HG03103 (cell line): ENCODE measurements around the gene CADM2.

Experiments
- ATAC-seq: cut with Tn5 transposase; IDR thresholded peaks from one replicate; pipeline ENCODE4 v1.9.1; 2021; ENCODE audit warnings: low read depth; ENCODE audit not compliant: unreplicated experiment

Gene CADM2

DNA sequence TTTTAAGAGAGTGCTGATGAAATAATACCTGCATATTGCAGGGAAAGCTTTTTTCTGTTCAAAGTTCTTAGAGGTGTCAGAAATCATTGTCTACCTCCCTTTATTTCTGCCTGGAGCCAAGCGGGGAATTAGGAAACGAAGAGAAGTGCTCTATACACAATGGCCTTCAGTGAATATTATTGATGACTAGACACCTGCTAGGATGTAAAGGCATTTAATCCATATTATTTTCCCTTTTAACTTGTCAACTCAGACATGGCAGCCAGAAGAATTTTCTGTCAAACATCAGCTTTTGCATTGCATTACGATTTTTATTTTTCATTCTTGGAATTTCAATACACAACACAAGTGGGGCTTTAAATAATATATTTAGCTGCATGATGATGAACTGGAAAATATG, 24.7 kb downstream of the CADM2 start:
- no peak for ATAC-seq

DNA sequence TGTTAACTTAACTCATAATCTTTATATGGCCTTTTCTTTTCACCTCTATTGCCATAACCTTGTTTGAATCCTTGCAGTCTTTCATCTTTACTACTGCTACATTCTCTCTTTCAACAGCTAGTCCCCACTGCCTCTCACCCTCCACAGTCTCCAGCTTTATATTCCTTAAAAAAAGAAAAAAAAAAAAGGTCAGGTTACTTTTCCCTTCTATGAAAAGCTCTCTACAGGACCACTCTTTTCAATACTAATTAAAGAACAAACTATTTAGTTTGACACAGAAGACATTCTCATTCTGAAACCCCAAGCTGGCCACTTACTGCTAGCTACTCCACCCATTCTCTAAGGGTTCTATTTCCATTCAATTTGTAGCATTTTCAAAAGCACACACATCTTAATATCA, 25.6 kb downstream of the CADM2 start:
- no peak for ATAC-seq

DNA sequence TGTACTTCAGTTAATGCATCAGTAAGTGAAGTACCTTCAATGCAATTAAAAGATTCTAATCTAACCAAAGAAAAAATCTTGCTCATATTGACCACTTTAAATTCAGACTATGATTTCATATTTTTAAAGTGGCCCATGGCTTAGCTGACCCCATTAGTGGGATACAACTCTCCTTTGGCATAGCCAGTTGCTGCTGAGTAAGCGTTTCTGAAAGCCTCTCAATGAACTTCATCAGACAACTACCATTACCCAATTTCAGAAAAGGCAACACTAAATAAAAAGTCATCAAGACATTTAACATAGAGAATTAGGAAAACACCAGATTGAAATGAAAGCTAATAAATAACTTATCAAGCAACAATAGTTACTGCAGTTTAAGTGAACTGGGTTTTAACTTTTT, 27.0 kb downstream of the CADM2 start:
- no peak for ATAC-seq

DNA sequence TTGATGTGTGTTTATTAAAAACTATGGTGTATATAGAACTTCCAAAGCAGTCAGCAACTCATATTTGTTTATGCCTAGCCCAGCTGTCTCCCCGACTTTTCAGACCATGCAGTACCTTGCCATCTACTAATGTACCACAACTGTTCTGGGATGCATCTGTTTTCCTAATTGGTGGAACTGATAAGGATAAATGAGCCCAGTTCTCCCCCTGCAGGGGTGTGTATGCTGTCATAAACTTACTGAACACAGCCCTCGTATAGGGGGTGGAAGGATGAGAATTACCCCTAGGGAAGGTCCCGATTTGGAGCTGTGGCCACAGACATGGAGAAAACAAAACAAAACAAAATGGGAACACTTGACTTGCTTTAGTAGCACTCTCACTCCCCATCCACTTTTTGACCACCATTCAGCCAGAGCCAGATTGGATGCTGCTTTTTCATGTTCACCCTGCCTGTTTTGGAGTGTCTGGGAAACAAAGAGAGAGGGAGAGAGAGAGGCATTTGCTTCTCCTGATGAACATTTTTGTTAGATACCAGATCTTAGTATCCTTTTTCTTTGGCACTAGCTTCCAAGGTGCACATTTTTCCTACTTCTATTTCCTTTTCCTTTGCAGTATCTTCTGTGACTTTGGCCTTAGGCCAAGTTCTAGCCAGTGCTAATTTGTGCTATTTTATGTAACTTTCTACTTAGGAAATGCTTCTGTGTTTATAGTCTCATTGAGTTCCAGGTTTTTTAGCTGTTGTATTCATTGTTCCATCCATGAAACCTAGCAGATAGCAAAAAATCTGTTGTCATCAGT, 29.1 kb downstream of the CADM2 start:
- ATAC-seq = no peak

DNA sequence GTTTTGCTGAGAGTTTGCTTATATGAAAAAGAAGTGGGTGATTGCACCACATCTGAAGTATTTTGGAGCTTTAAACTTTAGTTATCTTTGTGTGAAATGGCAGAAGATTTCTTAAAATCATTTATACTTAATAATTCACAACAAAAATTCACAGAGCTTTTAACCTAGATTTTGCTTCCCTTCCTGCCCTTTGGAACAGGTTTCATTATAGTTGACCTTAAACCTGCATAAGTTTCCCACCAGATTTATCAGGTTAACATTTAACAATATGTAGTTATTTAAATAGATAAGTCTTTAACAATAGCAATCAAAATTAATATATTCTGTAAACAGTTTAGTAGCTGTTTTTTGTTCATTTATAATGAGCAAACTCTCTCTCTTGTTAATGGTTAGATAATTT, 30.3 kb downstream of the CADM2 start:
- ATAC-seq = no peak

DNA sequence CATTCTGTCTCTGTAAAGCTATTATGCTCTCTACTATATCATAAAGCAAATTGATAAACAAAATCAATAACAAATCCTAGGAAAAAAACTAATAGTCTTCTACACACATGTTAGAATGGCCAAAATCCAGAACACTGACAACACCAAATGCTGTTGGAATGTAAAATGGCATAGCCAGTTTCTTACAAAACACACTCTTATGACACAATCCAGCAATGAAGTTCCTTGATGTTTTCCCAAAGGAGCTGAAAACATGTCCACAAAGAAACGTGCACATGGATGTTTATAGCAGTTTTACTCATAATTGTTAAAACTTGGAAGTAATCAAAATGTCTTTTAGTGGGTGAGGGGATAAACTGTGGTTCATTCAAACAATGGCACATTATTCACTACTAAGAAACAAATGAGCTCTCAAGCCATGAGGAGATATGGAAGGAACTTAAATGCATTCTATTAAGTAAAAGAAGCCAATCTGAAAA, 32.7 kb downstream of the CADM2 start:
- no peak for ATAC-seq

DNA sequence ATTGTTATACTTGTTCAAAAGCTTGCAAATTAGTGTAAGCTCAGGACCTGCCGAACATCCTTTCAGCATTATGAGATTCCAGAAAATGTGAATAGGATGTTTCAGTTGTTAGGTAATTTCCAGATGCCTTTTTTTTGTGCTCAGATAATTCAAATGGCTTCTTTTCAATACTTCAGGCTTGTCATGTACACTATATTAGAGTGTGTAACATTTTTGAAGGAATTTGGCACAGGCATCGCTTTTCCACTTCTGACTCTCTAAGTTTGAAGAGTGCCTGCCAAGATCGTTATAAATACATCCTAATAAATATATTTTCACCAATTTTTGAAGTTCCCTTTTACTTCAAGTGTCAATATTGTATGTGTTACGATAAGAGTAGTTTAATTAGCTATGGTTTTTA, 35.2 kb downstream of the CADM2 start:
- ATAC-seq = no peak

DNA sequence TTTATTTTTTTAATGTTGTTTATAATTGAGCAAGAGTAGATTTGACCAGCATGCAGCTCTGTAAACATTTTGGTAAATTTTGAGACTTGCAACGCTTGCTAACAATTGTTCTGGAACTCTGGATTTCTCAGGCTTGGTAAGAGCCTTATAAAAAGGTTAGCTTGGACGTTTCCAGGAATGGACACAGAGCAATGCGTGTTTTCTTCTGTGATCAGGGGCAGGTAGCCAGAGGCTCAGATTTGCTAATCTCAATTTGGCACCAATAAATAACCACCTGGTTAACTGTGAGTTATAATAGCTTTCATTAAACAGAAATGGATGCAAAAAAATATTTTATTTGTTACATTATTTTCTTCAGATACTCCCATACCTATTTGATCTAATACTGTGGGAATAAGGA, 39.8 kb downstream of the CADM2 start:
- no peak for ATAC-seq

DNA sequence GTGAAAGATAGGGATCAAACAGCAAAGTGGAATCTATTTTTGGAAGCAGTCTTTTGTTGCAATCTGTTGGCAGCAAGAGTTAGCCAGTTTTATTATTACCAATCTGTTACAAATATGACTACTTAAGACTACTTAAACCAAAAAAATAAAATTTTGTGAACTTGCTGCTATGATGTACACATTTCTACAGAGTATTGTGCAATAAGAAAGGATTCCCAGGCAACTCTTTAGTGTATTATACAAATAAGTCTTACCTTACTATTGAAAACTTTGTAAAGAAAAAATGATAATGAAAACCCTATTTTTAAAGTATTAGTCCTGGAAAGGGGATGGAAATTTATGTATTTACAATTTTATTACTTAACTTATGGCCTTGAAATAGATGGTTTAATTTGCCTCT, 44.7 kb downstream of the CADM2 start:
- no peak for ATAC-seq

DNA sequence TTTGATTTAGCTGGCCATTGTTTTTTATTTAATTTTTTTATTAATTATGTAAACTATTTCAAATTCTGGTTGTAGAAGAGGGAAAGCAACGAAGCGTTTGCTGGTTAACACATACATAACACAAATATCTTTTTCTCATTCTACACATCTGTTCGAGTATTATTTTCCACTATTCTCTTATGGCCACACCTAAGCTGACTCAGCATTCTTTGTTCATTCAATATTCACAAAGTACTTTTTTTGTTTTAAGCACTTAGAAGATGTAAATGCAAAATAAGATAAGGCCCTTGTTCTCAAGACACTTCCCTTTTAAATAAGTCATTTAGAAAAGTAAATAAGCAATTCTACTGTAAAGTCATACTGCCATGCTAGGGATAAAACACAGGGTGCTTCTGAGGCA, 45.4 kb downstream of the CADM2 start:
- no peak for ATAC-seq

DNA sequence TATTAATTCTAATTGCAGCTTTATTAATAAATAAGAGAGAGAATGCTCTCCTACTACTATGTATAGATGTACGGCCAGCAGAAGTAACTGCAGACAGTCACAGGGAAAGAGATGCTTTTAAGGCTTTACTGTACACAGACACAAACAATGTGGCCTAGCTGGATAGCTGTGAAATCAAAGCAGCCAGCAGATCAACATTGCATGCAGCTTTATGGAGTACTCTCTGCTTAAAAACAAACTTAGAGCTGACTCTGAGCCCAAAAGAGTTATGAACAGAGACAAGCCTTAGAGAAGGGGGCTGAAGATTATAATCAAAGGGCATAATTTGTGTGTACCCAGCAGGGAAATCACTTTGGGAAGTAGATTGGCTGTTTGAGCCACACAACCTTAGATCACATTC, 47.2 kb downstream of the CADM2 start:
- no peak for ATAC-seq

DNA sequence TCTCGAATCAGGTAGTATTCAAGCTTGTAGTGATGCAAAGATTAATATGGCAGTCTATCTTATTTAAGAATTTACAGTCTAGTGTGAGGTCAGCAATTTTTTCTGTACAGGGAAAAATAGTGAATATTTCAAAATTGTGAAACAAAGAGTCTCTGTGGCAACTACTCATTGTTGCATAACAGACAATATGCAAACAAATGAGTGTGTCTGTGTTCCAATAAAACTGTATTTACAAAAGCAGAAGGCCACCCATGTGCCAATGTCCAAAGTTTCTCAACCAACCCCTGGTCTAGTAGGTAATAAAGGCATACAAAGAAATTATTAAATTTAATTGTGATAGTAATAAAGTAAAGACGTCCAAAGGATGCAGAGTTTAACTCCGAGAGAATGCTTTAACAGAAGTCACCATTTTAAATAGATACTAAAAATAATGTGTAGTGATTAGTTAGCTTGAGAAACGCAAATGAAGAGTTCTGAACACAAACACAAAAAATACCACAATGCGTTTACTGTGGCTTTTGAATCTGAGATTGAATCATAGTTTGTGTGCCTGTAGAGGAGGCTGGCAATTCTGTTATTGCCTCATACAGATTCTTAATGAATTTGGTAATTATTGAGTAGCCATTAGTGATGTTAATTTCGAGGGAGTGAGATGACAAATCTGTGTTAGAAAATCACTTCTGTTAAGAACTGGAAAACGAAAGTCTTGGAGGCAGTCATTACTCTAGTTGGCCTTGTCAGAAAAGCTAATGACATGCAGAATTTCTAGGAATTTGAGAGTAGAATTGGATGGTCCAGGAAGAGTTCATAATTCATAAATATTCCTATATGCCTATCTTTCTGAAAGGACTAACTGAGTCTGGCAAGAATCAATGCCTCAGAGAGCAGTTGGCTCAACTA, 48.7 kb downstream of the CADM2 start:
- ATAC-seq = no peak

DNA sequence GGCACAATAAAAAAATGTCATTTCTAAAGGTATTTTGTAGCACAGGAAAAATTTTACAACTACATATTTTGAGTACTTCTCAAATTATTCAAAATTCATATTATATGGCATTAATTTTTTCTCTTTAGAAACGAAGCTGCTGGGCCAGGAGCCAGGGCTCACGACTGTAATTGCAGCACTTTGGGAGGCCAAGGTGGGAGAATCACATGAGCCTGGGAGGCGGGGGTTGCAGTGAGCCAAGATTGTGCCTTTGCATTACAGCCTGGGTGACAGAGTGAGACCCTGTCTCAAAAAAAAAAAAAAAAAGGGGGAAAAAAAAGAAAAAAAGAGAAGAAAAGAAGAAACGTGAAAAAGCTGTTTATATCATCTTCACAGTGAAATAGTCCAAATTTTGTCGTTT, 62.0 kb downstream of the CADM2 start:
- no peak for ATAC-seq

DNA sequence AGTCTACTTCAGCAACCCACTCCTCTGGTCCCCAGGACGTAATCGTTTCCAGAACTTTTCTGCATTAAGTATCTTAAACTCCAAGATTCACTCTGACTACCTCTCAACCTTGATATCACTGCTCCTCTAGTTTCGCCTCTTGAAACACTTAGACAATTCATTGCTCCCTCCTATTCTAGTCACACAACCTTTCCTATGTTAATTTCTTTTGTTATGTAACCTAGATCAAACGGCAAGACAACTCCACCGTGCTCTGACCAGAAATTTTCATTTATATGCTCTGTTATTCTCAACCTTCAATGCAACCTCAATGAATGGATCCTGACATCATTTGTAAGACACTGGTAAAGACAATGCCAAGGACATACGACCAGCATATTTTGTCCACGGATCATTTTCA, 71.3 kb downstream of the CADM2 start:
- no peak for ATAC-seq

DNA sequence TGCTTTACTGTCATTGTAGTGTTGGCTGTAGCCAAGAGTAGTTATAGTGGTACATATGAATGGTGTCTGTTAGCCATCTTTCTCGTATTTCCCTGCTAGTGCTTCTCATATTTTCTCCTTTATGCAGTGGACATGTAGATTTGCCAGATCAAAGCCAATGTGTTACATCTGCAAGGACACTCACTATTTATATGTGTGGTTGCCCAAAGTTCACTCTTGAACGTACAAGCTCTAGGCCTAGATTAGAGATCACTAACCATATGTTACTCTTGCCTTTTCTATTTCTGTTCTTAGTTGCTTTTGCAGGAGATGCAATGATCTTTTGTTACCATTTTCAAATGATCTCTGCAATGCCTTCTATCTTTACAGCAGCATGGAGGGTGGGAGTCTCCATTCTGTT, 78.4 kb downstream of the CADM2 start:
- ATAC-seq = no peak

DNA sequence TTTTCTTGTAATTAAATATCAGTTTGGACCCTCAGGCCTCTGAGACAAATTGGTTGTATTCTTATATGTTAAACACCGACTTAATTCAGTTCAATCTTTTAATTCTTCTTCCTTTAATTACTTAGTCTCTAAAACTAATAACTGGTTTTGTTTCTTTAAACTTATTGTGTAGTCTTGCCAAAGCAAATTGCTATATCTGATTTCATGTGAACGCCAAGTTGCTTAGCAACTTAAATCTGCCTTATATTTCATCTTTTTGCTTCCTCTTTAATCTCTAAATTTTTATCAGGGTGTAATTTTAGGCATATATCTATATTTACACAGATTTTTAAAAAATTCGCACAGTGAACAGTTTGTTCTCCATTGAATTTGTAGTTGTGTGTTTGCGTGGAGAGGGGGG, 82.2 kb downstream of the CADM2 start:
- no peak for ATAC-seq

DNA sequence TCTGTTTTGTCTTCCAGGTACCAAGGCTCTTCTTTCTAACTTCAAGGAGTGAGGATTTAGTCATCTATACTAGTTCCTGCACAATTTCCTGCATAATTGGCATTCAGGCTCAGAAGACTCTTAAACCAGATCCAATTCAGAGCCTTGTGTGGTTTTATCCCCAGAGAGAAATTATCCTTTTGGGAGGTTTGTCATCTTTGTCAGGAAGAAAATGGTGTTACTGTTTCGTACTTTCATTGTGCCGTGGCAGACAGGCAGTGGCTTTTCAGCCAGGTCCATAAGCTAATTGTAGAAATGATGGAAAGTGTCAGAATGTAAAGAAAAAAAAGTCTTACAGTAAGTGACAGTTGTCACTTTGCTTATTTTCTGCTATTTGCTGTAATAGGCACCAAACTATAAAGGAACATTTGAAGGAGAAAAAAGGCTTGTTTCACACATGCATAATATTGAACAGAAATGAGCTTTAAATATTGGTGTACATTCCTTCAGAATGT, 82.8 kb downstream of the CADM2 start:
- no peak for ATAC-seq

DNA sequence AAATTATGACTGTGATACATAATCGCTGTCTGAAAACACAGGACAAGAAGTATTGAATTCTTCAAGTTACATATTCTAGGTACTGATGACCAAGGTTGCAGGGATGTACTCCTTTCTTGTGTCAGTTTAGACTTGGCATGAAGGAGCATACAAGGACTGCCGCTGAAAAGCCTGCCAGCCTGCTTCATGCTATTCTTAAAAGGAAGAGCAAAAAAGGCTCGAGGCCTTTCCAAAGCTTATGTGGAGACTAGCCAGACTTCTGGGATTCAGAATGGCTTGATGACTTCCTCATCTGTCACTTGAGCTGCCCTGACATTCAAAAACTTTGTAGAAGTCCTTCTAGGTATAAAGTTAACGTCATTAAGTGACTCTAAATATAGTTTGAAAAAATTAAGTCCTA, 92.0 kb downstream of the CADM2 start:
- ATAC-seq = no peak

DNA sequence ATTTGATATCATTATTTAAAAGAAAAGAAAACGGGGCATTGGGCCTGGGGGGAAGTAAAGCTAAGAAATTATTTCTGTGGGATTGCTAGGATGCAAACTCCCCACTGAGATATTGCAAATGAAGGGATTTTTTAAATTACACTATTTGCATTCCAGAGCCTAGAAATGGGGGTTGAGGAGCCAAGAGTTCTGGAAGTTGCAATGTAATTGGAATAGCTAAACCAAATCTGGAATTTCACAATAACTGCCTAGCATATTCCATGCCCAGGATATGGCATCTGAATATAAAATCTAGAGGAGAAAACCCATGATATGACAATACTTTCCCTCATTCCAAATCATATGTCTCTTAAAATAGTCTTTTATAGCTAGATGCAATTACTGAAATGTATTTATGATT, 93.0 kb downstream of the CADM2 start:
- no peak for ATAC-seq

DNA sequence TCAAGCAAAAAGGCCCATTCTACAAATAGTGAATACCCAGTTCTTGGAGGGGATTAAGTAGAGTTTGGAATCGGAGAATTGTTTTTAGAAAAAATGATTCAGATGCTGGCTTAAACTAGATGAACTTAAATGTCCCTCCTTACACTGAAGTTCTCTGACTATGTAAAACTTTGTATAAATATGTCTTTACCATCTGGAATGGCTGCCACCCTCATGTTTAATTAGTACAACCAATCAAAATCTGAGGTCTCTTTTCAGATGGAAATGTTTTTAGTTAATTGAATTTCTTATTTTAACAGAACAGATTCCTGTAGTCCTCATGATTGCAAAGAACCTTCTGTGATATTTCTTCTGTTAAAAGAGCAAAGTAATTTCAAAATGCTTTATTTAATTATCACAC, 94.8 kb downstream of the CADM2 start:
- ATAC-seq = no peak

DNA sequence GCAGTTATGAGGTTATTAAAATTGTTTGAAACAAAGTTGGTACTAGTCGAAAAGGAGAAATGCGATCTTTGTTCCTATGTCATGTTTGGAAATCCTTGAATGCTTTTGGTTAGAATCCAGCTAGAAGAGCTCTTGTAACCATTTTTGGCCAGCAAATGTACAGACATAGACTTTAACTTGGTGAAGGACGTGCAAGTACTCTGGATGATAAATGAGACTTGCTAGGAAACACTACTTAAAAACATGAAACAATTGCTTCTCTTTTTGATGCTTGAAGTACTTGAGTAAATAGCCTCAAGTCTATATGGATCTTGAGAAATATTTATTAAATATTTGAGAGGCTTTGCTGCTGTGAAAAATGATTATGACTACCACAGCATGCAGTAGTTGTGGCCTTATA, 95.8 kb downstream of the CADM2 start:
- ATAC-seq = no peak

DNA sequence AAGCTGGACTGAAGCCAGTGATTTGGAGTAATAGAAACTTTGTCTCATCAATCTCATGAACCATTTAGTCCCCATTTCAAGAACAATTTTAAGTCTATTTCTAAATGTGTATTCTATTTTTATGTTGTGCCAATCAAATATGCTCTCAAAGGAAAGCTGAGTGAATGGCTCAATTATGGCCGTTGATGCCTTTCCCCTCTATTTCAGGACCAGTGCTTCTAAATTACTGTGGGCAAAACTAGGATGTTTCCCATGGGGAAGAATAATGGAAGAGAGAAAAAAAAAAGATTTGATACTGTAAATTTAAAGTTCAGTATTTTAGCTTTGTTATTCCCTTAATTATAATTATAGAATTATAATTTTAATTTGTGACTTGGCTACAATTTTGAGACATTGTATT, 110.1 kb downstream of the CADM2 start:
- no peak for ATAC-seq
